Gastroesophageal sphincter (tissue), 4 donors: ENCODE measurements around the gene NCOA4. TPM values are rescaled to one million over a fixed set of nuclear protein-coding genes. Genes with fewer than 3 reads are reported as not detected.
"Not testable (repeated sequence)": the region's sequence is repeated elsewhere in the genome, so short reads cannot be mapped to it uniquely, and the experiment has no call there.

Source experiments
- ATAC-seq: fragments of 150-250 bp; one replicate; pipeline ENCODE4 v1.9.1; 2016; ENCODE audit warnings: mild to moderate bottlenecking, moderate library complexity
- H3K27ac ChIP-seq, 4 donors: fragments of 200-600 bp; sonication (generic) in 3 of 4; 1 replicate in 3 of 4; 2 replicates in 1 of 4; pipeline ENCODE4 v1.5.1; 2016 to 2019
- H3K27me3 ChIP-seq: fragments of 200-600 bp; sonication (generic); one replicate; pipeline ENCODE4 v1.5.1; 2019
- H3K36me3 ChIP-seq, 2 donors: fragments of 200-600 bp; sonication (generic); one replicate each; pipeline ENCODE4 v1.5.1; 2019; ENCODE audit warnings: control low read depth in 1 of 2
- H3K4me1 ChIP-seq, 3 donors: fragments of 200-600 bp; sonication (generic); 1 replicate in 2 of 3; 2 replicates in 1 of 3; pipeline ENCODE4 v1.5.1; 2016 to 2019; ENCODE audit warnings: control low read depth in 2 of 3
- H3K4me3 ChIP-seq, 2 donors: fragments of 200-600 bp; sonication (generic); one replicate each; pipeline ENCODE4 v1.5.1; 2019; ENCODE audit warnings: mild to moderate bottlenecking in 1 of 2, moderate library complexity in 1 of 2
- H3K9me3 ChIP-seq, 3 donors: fragments of 200-600 bp; sonication (generic); one replicate each; pipeline ENCODE4 v1.5.1; 2017 to 2019; ENCODE audit warnings: control low read depth in 2 of 3
- EP300 ChIP-seq: sonication (generic); formaldehyde crosslinking; IDR thresholded peaks from one replicate; pipeline ENCODE4 v1.6.1; 2017; ENCODE audit warnings: antibody characterized with exemption, mild to moderate bottlenecking
- POLR2A ChIP-seq, 2 donors: fragments of 450-650 bp; IDR thresholded peaks; one replicate each; pipeline ENCODE4 v1.6.1; 2017; ENCODE audit warnings: antibody characterized with exemption in 2 of 2, mild to moderate bottlenecking in 2 of 2, moderate library complexity in 1 of 2
- POLR2AphosphoS5 ChIP-seq: sonication (generic); formaldehyde crosslinking; IDR thresholded peaks from one replicate; pipeline ENCODE4 v1.6.1; 2017; ENCODE audit warnings: antibody characterized with exemption
- WGBS, 2 donors: methylation state at CpG; one replicate each; pipeline ENCODE4 v1.1.5; 2018; ENCODE audit warnings: low coverage in 1 of 2; 5-methylcytosine and 5-hydroxymethylcytosine counted together
- total RNA-seq, 4 donors: library from RNA; depleted of rRNA; stranded (reverse); fragments of >200 nt; gene quantifications; one replicate each; pipeline ENCODE4 v1.1.0, GENCODE V29; 2016
- TF ChIP-seq, protein P1 (sequence below), 4 experiments: fragments of 200-600 bp in 2 of 4; fragments of 450-650 bp in 2 of 4; sonication (generic) in 1 of 4; IDR thresholded peaks; one replicate each; pipeline ENCODE4 v1.5.1; 2017 to 2019; ENCODE audit warnings: antibody characterized with exemption in 4 of 4, mild to moderate bottlenecking in 2 of 4, moderate library complexity in 2 of 4

The NCOA4 gene
- total RNA-seq, 4 donors from 2014 or later, result 152 to 186 (median 173) TPM

DNA sequence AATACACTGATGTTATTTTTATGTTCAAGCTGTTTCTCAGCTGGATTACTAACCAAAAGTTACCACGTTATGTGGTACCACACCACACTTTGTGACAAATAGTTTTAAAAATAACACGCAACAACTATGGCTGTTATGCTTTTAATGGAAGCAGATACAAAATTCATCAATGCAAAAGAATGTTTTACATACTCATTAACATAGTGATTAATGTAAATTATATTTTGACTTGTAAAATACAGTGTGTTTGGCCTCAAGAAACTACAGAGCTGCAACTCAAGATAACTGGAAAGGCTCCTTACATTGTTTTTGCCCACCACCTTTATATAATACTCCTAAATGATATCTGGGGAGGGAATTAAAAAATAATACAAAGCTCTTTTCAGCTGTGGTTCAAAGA, 25.5 kb downstream of the NCOA4 start:
- peaks cover 12 to 100% of the 10 kb centered on the region in 2 donors for H3K36me3 ChIP-seq
- 78 to 82% methylated on average over 2 of the region's 2 CpGs for WGBS, 2 donors
- TF ChIP-seq, protein P1, sequence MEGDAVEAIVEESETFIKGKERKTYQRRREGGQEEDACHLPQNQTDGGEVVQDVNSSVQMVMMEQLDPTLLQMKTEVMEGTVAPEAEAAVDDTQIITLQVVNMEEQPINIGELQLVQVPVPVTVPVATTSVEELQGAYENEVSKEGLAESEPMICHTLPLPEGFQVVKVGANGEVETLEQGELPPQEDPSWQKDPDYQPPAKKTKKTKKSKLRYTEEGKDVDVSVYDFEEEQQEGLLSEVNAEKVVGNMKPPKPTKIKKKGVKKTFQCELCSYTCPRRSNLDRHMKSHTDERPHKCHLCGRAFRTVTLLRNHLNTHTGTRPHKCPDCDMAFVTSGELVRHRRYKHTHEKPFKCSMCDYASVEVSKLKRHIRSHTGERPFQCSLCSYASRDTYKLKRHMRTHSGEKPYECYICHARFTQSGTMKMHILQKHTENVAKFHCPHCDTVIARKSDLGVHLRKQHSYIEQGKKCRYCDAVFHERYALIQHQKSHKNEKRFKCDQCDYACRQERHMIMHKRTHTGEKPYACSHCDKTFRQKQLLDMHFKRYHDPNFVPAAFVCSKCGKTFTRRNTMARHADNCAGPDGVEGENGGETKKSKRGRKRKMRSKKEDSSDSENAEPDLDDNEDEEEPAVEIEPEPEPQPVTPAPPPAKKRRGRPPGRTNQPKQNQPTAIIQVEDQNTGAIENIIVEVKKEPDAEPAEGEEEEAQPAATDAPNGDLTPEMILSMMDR (IDR thresholded peaks at IDR 0.05), result no peak
- TF ChIP-seq POLR2A (IDR thresholded peaks at IDR 0.05) (no peak), POLR2AphosphoS5 (no peak), EP300 (no peak)

DNA sequence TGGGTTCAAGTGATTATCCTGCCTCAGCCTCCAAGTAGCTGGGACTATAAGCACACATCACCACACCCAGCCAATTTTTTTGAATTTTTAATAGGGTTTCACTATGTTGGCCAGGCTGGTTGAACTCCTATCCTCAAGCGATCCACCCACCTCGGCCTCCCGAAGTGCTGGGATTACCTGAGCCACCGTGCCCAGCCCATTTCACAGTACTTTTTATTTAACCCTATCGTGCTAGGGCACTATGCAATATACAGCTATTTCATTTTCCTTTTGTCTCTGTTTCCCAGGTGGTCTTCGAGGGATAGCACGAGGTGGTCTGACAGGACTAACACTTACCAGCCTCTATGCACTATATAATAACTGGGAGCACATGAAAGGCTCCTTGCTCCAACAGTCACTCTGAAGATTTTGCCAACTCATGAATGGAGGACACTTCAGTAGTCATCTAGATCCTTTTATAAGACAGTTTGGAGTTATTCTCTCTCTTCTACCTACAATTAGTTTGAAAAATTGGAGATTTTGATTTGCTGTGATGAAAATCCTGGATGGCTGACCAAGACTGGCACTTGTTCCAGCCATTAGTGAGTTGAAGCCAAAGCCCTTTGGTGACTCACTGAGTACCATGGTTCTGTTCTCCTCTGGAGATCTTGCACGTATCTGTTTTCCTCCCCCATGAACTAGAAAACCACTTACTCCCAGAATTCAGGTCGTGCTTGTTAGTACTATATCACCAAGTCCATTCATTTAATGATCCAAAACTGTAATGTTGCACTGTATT, 27.3 kb downstream of the NCOA4 start:
- Histone ChIP-seq H3K4me1 (peaks cover 0 to 10% (median 0%) of the 10 kb centered on the region in 3 donors), H3K4me3 (no peak overlapping the region), H3K9me3 (no peaks in the 10 kb centered on the region), H3K36me3 (peaks cover 3 to 100% of the 10 kb centered on the region in 2 donors), H3K27ac (no peak overlapping the region), H3K27me3 (no peaks in the 10 kb centered on the region)
- TF ChIP-seq POLR2AphosphoS5 (no peak), POLR2A (IDR thresholded peaks at IDR 0.05) (no peak), EP300 (no peak)
- TF ChIP-seq, protein P1 (IDR thresholded peaks at IDR 0.05), result no peak
- no peak for ATAC-seq
- 86 to 87% methylated on average over 7 to 9 of the region's 9 CpGs for WGBS, 2 donors

More for the DNA sequence above, 25.5 kb downstream of the NCOA4 start:
- peaks cover 0 to 10% (median 0%) of the 10 kb centered on the region in 3 donors for H3K4me1 ChIP-seq
- ATAC-seq, result no peak
- no peak overlapping the region for H3K4me3 ChIP-seq
- no peaks in the 10 kb centered on the region for H3K9me3 ChIP-seq
- H3K27me3 ChIP-seq, result no peaks in the 10 kb centered on the region
- no peak overlapping the region for H3K27ac ChIP-seq

DNA sequence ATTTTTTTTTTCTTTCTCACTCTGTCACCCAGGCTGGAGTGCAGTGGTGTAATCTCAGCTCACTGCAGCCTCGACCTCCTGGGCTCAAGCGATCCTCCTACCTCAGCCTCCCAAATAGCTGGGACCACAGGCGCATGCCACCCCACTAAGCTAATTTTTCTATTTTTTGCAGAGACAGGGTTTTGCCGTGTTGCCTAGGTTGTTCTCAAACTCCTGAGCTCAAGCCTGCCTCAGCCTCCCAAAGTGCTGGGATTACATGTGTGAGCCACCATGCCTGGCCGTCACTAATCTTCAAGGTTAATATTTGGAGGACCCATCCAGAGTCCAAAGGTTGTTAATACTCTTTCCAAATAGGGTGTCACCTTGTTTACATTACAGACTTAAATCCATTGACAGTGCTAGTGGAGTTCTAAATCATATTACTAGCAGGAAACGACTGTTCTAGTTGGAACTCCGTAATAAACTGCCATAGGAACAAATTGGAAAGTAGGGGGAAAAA, 28.2 kb downstream of the NCOA4 start:
- not testable (repeated sequence) for H3K9me3 ChIP-seq, H3K4me3 ChIP-seq, H3K27me3 ChIP-seq, ATAC-seq, H3K27ac ChIP-seq
- peaks cover 0 to 10% (median 0%) of the 10 kb centered on the region in 3 donors for H3K4me1 ChIP-seq
- H3K36me3 ChIP-seq, result peaks cover 3 to 94% of the 10 kb centered on the region in 2 donors
- 86 to 87% methylated on average over 4 to 6 of the region's 7 CpGs for WGBS, 2 donors

DNA sequence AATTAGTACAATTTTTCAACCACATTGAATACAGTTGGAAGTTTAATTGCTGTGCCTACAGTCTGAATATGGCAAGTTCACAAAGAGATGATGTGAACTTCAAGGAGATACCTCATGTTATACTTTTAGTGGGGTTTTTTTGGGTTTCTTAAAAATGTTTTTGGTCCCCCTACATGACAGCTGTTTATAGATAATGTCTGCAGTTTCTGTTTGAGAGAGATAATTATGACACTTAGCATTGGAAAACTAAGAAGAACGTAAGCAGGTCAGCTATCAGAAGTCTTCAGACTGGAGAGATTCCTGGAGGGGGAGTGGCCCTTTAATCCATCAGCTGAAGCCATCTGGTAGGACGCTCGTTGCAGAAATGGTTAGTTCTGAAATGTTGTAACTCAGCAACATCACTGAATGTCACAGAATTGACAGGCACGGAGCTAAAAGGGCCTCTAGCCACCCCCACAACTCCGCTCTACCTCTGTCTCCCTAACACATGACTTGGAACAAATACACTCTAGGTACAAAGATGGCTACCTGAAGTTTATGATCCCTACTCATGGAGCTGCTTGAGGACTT, 29.2 kb downstream of the NCOA4 start:
- no peaks in the 10 kb centered on the region for H3K27me3 ChIP-seq
- no peak overlapping the region for H3K27ac ChIP-seq
- H3K4me1 ChIP-seq, result peaks cover 0 to 3% (median 0%) of the 10 kb centered on the region in 3 donors
- no peaks in the 10 kb centered on the region for H3K9me3 ChIP-seq
- no peak for TF ChIP-seq POLR2AphosphoS5
- TF ChIP-seq EP300, result no peak
- no peak for ATAC-seq
- no peak overlapping the region for H3K4me3 ChIP-seq
- 63 to 83% methylated on average over 1 to 5 of the region's 5 CpGs for WGBS, 2 donors
- H3K36me3 ChIP-seq, result peaks cover 3 to 84% of the 10 kb centered on the region in 2 donors

DNA sequence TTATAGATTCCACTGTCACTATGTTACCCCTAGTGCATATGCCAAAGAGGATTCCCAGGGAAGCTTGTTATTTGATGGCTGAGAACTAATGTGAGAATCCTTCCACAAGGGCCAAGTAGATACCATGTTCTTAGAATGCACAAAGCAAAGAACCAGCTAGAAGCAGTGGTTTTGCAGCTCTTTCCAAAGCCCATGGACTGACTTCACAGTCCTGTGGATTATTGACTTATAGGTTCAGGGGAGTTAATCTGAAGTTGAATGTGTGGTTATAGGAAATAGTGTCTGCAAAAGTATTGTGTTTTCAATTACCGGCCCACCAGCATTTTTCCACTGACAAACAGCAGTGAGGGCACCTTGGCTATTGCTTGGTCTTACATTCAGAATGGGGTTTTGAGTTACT, 29.9 kb downstream of the NCOA4 start:
- Histone ChIP-seq H3K9me3 (no peaks in the 10 kb centered on the region), H3K4me1 (no peaks in the 10 kb centered on the region), H3K36me3 (peaks cover 3 to 77% of the 10 kb centered on the region in 2 donors), H3K27ac (no peak overlapping the region), H3K27me3 (no peaks in the 10 kb centered on the region), H3K4me3 (no peak overlapping the region)
- TF ChIP-seq POLR2AphosphoS5, result no peak
- no peak for TF ChIP-seq EP300
- TF ChIP-seq, protein P1 (IDR thresholded peaks at IDR 0.05), result no peak
- ATAC-seq, result no peak
- WGBS, 2 donors, result 78% methylated on average over 1 of the region's 1 CpG

DNA sequence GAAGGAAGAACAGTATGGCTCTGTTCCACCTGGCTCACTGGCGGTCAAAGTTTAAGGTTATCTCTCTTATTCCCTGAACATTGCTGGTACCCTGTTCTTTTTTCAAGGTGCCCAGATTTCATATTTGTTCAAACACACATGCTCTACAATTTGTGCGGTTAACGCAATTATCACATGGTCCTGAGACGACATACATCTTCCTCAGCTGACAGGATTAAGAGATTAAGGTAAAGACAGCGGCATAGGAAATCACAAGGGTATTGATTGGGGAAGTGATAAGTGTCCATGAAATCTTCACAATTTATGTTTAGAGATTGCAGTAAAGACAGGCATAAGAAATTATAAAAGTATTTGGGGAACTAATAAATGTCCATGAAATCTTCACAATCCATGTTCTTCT, 30.5 kb downstream of the NCOA4 start:
- H3K36me3 ChIP-seq, result peaks cover 3 to 71% of the 10 kb centered on the region in 2 donors
- 80 to 96% methylated on average over 1 to 5 of the region's 5 CpGs for WGBS, 2 donors

More for the DNA sequence above, 30.5 kb downstream of the NCOA4 start:
- H3K4me1 ChIP-seq, ATAC-seq, H3K27me3 ChIP-seq, H3K9me3 ChIP-seq, H3K27ac ChIP-seq, H3K4me3 ChIP-seq: not testable (repeated sequence)
